HG03521 (cell line): Measurements from ENCODE around the gene PTTG2.

Experiments used
- ATAC-seq: cut with Tn5 transposase; IDR thresholded peaks from one replicate; pipeline ENCODE4 v1.9.1; 2021; ENCODE audit warnings: mild to moderate bottlenecking, moderate library complexity; ENCODE audit not compliant: unreplicated experiment

PTTG2 gene

DNA sequence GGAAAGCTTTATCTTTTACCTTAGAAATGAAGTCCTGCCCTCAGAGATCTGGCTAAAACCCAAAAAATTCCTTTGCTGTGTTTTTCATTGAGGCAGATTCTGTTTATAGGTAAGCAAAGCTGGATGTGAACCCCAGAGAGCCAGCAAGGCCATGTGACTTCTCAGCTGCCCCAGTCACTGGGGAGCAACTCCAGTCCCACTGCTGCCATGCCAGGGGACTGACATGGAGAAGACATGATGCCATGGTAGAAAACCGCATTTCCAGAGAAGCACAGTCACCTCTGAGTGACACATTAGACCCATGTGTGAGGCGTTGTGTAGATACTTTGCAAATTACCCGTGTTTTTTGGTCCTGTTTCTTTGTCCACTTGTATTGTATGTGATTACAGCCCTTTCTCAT is 45.4 kb downstream of the PTTG2 start:
- ATAC-seq, result no peak

DNA sequence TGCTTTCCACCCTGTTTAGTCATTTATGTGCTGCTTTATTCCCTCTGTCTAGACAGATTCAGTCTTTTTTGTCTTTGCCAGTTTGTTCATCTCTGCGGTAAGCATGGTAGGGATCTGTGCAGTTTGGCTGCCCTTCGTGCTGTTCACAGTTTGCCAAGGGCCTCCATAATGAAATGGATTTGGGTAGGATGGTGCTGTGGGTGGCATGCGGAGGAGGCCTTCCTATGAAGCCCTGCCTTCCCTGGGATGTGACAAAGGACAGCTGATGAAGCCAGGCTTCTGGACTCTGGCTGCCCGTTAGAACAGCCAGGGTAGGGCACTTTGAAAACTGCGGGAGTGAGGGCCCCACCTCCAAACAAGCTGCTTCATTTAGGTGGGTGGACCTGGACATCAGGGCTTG is 47.4 kb downstream of the PTTG2 start:
- ATAC-seq, result no peak

DNA sequence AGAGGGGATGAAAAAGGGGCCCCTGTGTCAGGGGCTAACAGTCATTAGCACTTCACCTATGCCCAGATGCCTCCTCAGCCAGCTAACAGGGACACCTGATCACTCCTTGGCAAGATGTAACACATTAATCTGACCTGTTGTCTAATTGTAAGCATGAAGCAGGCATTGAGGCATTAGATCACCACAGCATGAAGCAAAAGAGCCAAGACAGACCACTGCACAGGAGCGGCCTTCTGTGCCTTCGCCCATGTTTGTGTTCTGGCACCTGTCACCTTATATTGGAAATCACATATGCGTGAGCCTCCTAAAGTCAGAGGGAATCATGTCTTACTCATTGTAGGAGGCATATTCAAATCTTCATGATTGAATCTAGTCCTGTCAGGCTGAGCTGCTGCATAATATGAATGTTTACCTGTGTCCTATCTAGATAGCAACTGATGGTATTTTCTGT is 48.4 kb downstream of the PTTG2 start:
- no peak for ATAC-seq

DNA sequence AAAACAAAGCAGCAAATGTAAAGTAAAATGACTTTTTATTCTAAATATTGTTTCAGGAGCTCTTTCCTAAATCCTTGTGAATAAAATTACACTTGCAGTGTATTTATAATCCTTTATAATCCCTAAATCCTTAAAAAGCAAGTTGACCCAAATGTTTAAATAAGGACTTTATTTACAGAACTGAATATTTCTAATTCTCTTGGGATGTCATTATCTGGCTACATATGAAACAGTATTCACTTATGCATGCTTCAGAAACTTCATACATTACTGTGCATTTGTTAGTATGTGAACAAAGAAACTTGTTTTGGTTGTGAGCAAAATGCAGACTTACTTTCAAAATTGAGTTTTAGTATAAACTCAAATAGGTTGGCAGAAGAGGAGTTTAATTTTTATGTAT is 49.2 kb downstream of the PTTG2 start:
- ATAC-seq, result no peak

DNA sequence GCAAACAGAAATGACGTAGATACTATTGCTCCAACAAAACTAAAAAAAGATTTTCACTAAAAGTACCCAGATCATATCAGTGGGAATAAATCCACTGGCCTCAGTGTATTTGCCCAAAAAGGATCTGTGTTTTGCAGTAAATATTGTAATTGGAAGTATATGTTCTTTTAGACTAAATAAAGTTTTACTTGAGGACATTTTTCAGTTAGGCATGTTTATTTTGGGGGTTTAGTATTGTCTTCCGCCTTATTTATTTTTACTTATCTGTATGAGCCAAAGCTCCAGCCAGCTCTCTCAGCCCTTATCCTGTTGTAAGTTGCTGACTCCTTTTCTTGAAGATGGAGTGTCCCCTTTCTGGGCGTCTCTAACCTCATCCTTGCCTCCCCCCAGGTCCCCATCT is 49.8 kb downstream of the PTTG2 start:
- ATAC-seq, result no peak
